Mucosa of rectum (tissue), 2 donors: Measurements from ENCODE around the gene TBX1.

Experiments
- H3K27ac ChIP-seq, 2 donors: one replicate each; pipeline ENCODE4 v1.7.0; 2013; ENCODE audit warnings: inconsistent platforms in 2 of 2, low read depth in 2 of 2, low read length in 2 of 2
- H3K27me3 ChIP-seq, 2 donors: one replicate each; pipeline ENCODE4 v1.7.0; 2013; ENCODE audit warnings: low read length in 2 of 2; ENCODE audit not compliant: control insufficient read depth in 2 of 2, insufficient read depth in 2 of 2
- H3K36me3 ChIP-seq, 2 donors: one replicate each; pipeline ENCODE4 v1.7.0; 2013; ENCODE audit warnings: low read length in 2 of 2; ENCODE audit not compliant: control insufficient read depth in 2 of 2, insufficient read depth in 2 of 2
- H3K4me1 ChIP-seq, 2 donors: one replicate each; pipeline ENCODE4 v1.7.0; 2013; ENCODE audit warnings: low read length in 2 of 2, mild to moderate bottlenecking in 1 of 2; ENCODE audit not compliant: control insufficient read depth in 2 of 2, insufficient read depth in 2 of 2
- H3K4me3 ChIP-seq, 2 donors: one replicate each; pipeline ENCODE4 v1.7.0; 2013; ENCODE audit warnings: low read length in 2 of 2
- H3K9ac ChIP-seq, 2 donors: one replicate each; pipeline ENCODE4 v1.7.0; 2013; ENCODE audit warnings: low read length in 2 of 2, low read depth in 1 of 2, mild to moderate bottlenecking in 1 of 2
- H3K9me3 ChIP-seq, 2 donors: one replicate each; pipeline ENCODE4 v1.7.0; 2013; ENCODE audit warnings: low read length in 2 of 2; ENCODE audit not compliant: control insufficient read depth in 2 of 2
- donor health status: healthy.
- donor health status: Normal muscosa, but diverticular disease.

TBX1 gene

GRCh38 chr22:19759427-19760057 is 1.0 kb upstream of the TBX1 start:
- no peak overlapping the region for H3K9ac ChIP-seq
- H3K27me3 ChIP-seq = peaks cover 63 to 68% of the 10 kb centered on the region in 2 donors
- H3K4me1 ChIP-seq = peaks cover 0 to 4% of the 10 kb centered on the region in 2 donors
- H3K9me3 ChIP-seq = no peaks in the 10 kb centered on the region
- no peak overlapping the region for H3K4me3 ChIP-seq
- H3K36me3 ChIP-seq = no peaks in the 10 kb centered on the region
- no peak overlapping the region for H3K27ac ChIP-seq

- peaks cover 65 to 67% of the 10 kb centered on the region in 2 donors for H3K27me3 ChIP-seq
- no peak overlapping the region for H3K4me3 ChIP-seq
- no peaks in the 10 kb centered on the region for H3K36me3 ChIP-seq
- peaks cover 0 to 4% of the 10 kb centered on the region in 2 donors for H3K4me1 ChIP-seq
- H3K9me3 ChIP-seq = no peaks in the 10 kb centered on the region
- H3K9ac ChIP-seq = no peak overlapping the region
- no peak overlapping the region for H3K27ac ChIP-seq
Measured at GRCh38 chr22:19760951-19761724, 560 bp downstream of the TBX1 start.

- Histone ChIP-seq H3K27me3 (peaks cover 61 to 62% of the 10 kb centered on the region in 2 donors), H3K27ac (no peak overlapping the region), H3K36me3 (no peaks in the 10 kb centered on the region), H3K4me3 (no peak overlapping the region), H3K9me3 (no peaks in the 10 kb centered on the region), H3K4me1 (peaks cover 3% of the 10 kb centered on the region in 2 donors), H3K9ac (no peak overlapping the region)
Measured at GRCh38 chr22:19761725-19762567, 1.4 kb downstream of the TBX1 start.

GRCh38 chr22:19762568-19763457 is 2.2 kb downstream of the TBX1 start:
- Histone ChIP-seq H3K27me3 (peaks cover 63% of the 10 kb centered on the region in 2 donors), H3K36me3 (no peaks in the 10 kb centered on the region), H3K4me3 (no peak overlapping the region), H3K9ac (no peak overlapping the region), H3K27ac (no peak overlapping the region), H3K4me1 (peaks cover 0 to 3% of the 10 kb centered on the region in 2 donors), H3K9me3 (no peaks in the 10 kb centered on the region)

GRCh38 chr22:19763458-19764298 is 3.1 kb downstream of the TBX1 start:
- peaks cover 65 to 67% of the 10 kb centered on the region in 2 donors for H3K27me3 ChIP-seq
- no peak overlapping the region for H3K27ac ChIP-seq
- no peaks in the 10 kb centered on the region for H3K36me3 ChIP-seq
- H3K4me3 ChIP-seq = no peak overlapping the region
- H3K4me1 ChIP-seq = peaks cover 0 to 3% of the 10 kb centered on the region in 2 donors
- H3K9me3 ChIP-seq = no peaks in the 10 kb centered on the region
- H3K9ac ChIP-seq = no peak overlapping the region

GRCh38 chr22:19764299-19764593 is 3.7 kb downstream of the TBX1 start:
- no peaks in the 10 kb centered on the region for H3K36me3 ChIP-seq
- no peaks in the 10 kb centered on the region for H3K9me3 ChIP-seq
- peaks cover 0 to 3% of the 10 kb centered on the region in 2 donors for H3K4me1 ChIP-seq
- H3K27ac ChIP-seq = no peak overlapping the region
- H3K4me3 ChIP-seq = no peak overlapping the region
- H3K9ac ChIP-seq = no peak overlapping the region
- peaks cover 60 to 68% of the 10 kb centered on the region in 2 donors for H3K27me3 ChIP-seq

- Histone ChIP-seq H3K4me1 (peaks cover 0 to 3% of the 10 kb centered on the region in 2 donors), H3K36me3 (no peaks in the 10 kb centered on the region), H3K27me3 (peaks cover 57 to 68% of the 10 kb centered on the region in 2 donors), H3K9ac (no peak overlapping the region), H3K9me3 (no peaks in the 10 kb centered on the region), H3K4me3 (no peak overlapping the region), H3K27ac (no peak overlapping the region)
Measured at GRCh38 chr22:19764636-19765476, 4.3 kb downstream of the TBX1 start.

GRCh38 chr22:19765477-19766239 is 5.1 kb downstream of the TBX1 start:
- no peak overlapping the region for H3K9ac ChIP-seq
- H3K9me3 ChIP-seq = no peaks in the 10 kb centered on the region
- no peaks in the 10 kb centered on the region for H3K36me3 ChIP-seq
- H3K27me3 ChIP-seq = peaks cover 56 to 74% of the 10 kb centered on the region in 2 donors
- peak overlapping the region in 1 of 2 donors; percentile 23 for H3K4me3 ChIP-seq
- no peak overlapping the region for H3K27ac ChIP-seq
- H3K4me1 ChIP-seq = peaks cover 0 to 3% of the 10 kb centered on the region in 2 donors
